DND-41 (cell line): ENCODE results near the gene NRXN3.

Source experiments
- ATAC-seq: fragments of 200-7000 bp; cut with Tn5 transposase; 3 replicates; pipeline ENCODE4 v1.9.1; 2021; ENCODE audit warnings: low read depth; ENCODE audit not compliant: insufficient read depth
- DNase-seq: peaks from one replicate; pipeline ENCODE4 v3.0.0-alpha.2; 2020
- H2AFZ ChIP-seq: 2 replicates; pipeline ENCODE4 v1.6.0; 2012; ENCODE audit warnings: low read depth, low read length
- H3K27ac ChIP-seq: 2 replicates; pipeline ENCODE4 v1.5.1; 2012; ENCODE audit warnings: low read length, inconsistent platforms
- H3K27me3 ChIP-seq: fragments of 200-600 bp; sonication (generic); 2 replicates; pipeline ENCODE4 v1.6.0; 2012; ENCODE audit warnings: low read length, mild to moderate bottlenecking, inconsistent platforms; ENCODE audit not compliant: insufficient read depth, poor library complexity
- H3K36me3 ChIP-seq: 2 replicates; pipeline ENCODE4 v1.5.1; 2012; ENCODE audit warnings: low read length, inconsistent platforms; ENCODE audit not compliant: insufficient read depth
- H3K4me1 ChIP-seq: 2 replicates; pipeline ENCODE4 v1.5.1; 2012; ENCODE audit warnings: mild to moderate bottlenecking, low read length; ENCODE audit not compliant: insufficient read depth
- H3K4me2 ChIP-seq: 2 replicates; pipeline ENCODE4 v1.6.0; 2012; ENCODE audit warnings: mild to moderate bottlenecking, moderate library complexity, low read length, inconsistent platforms; ENCODE audit not compliant: insufficient read depth
- H3K4me3 ChIP-seq, 2 experiments: fragments of 200-600 bp in 1 of 2; shearing (Covaris generic) in 1 of 2; 2 replicates each; pipeline ENCODE4 v1.5.1; 2012 to 2016; ENCODE audit warnings: inconsistent platforms in 2 of 2, low read length in 2 of 2, mild to moderate bottlenecking in 2 of 2, low read depth in 1 of 2, moderate library complexity in 1 of 2
- H3K79me2 ChIP-seq: 2 replicates; pipeline ENCODE4 v1.6.0; 2012; ENCODE audit warnings: low read length, inconsistent platforms; ENCODE audit not compliant: insufficient read depth
- H3K9ac ChIP-seq: 2 replicates; pipeline ENCODE4 v1.6.0; 2012; ENCODE audit warnings: low read depth, mild to moderate bottlenecking, inconsistent platforms, low read length, moderate library complexity
- H3K9me3 ChIP-seq: 2 replicates; pipeline ENCODE4 v1.5.1; 2012; ENCODE audit warnings: low read length, moderate library complexity, mild to moderate bottlenecking, inconsistent platforms; ENCODE audit not compliant: insufficient read depth, severe bottlenecking
- H4K20me1 ChIP-seq: 2 replicates; pipeline ENCODE4 v1.6.0; 2012; ENCODE audit warnings: low read length; ENCODE audit not compliant: insufficient read depth
- EZH2 ChIP-seq: IDR thresholded peaks from 3 replicates; pipeline ENCODE4 v1.6.1; 2012; ENCODE audit warnings: borderline replicate concordance, low read depth, mild to moderate bottlenecking, moderate library complexity, low read length, inconsistent platforms; ENCODE audit not compliant: severe bottlenecking
- TF ChIP-seq, protein P1 (sequence below): IDR thresholded peaks from 2 replicates; pipeline ENCODE4 v1.5.1; 2012; ENCODE audit warnings: borderline replicate concordance, low read length, moderate library complexity, mild to moderate bottlenecking; ENCODE audit not compliant: poor library complexity, severe bottlenecking; ENCODE audit errors: extremely low read depth

NRXN3 gene

DNA sequence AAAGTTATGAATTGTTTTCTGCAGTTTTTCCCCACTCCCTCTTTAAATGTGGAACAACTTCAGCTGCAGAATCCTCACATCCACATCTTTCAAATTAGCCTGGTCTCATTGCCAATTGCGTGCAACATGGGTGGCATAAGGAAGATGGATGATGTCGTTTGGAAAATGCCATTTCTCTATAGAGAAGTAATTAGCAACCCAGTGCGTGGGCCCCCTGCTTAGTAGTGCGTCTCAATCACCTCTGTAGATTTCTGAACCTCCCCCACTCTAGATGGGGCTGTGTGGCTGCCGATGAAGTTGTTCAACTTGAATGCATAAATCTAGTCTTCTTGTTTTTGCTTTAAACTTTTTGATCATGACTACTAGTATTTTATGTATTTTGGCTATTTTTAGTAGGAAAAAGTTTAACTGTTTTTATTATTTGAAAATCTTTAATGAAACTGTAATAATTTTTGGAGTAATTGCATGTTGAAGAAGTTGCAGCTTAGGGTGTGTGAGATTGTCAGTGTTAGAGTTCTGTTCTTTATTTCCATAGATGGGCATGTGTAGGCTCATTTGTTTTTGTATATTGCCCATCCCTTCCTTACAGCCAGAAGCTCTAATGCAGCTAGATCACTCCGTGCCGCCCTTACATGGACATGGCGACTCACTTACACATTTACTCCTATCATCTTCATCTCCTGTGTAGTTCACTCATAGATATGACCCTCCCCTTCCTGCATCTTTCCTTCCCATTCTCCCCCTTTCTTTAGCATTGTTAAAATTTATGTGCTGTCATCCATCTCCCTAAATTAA is 1683.0 kb downstream of the NRXN3 start:
- Histone ChIP-seq H3K4me1 (no peaks in the 10 kb centered on the region), H3K79me2 (no peaks in the 10 kb centered on the region), H3K4me3 (no peak overlapping the region), H4K20me1 (no peaks in the 10 kb centered on the region), H3K9me3 (no peaks in the 10 kb centered on the region), H3K27ac (no peak overlapping the region), H2AFZ (no peak overlapping the region), H3K9ac (no peak overlapping the region), H3K27me3 (no peaks in the 10 kb centered on the region), H3K4me2 (no peak overlapping the region), H3K36me3 (no peaks in the 10 kb centered on the region)
- TF ChIP-seq, protein P1, sequence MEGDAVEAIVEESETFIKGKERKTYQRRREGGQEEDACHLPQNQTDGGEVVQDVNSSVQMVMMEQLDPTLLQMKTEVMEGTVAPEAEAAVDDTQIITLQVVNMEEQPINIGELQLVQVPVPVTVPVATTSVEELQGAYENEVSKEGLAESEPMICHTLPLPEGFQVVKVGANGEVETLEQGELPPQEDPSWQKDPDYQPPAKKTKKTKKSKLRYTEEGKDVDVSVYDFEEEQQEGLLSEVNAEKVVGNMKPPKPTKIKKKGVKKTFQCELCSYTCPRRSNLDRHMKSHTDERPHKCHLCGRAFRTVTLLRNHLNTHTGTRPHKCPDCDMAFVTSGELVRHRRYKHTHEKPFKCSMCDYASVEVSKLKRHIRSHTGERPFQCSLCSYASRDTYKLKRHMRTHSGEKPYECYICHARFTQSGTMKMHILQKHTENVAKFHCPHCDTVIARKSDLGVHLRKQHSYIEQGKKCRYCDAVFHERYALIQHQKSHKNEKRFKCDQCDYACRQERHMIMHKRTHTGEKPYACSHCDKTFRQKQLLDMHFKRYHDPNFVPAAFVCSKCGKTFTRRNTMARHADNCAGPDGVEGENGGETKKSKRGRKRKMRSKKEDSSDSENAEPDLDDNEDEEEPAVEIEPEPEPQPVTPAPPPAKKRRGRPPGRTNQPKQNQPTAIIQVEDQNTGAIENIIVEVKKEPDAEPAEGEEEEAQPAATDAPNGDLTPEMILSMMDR = no peak
- no peak for TF ChIP-seq EZH2
- ATAC-seq (no peak), DNase-seq (no peak)

DNA sequence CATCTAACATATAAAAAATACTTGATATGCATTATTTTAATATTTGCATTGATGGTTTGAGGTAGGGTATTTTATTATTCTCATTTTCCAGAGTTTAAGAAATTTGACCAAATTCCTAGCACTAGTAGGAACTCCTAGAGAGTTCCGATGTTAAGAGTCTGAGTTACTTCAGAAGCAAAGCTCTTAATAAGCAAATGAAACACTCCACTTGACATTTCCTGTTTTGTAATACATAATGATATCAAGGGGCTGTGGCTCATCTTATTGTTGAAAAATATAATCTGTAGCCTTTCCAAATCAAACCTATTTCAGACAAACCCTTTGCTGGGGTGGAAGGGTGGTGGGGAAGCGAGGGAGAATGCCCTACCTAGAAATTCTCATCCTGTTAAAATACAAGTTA is 1685.6 kb downstream of the NRXN3 start:
- Histone ChIP-seq H3K79me2 (no peaks in the 10 kb centered on the region), H3K9me3 (no peaks in the 10 kb centered on the region), H3K4me2 (no peak overlapping the region), H3K36me3 (no peaks in the 10 kb centered on the region), H3K9ac (no peak overlapping the region), H3K27ac (no peak overlapping the region), H3K27me3 (no peaks in the 10 kb centered on the region), H3K4me3 (no peak overlapping the region), H4K20me1 (no peaks in the 10 kb centered on the region), H3K4me1 (no peaks in the 10 kb centered on the region), H2AFZ (no peak overlapping the region)
- DNase-seq = no peak
- no peak for TF ChIP-seq EZH2
- TF ChIP-seq, protein P1 = no peak
- no peak for ATAC-seq

DNA sequence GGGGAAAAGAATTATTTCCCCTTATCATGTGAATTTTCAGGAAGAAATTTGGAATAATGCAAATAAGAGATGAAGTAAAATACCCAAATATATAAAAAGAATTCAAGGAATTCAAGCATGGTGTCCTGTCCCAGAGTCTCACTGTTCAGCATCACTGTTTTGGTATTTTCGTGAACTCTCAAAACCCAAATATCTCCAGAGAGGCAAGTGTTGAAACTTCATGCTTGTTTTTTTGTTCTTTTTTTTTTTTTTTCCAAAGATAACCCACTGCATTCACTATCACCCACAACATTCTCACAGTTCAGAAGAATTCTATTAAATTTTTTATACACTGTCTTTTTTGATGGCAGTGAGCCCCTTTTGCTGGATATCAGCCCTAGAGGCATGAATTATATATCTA is 1686.2 kb downstream of the NRXN3 start:
- H3K9ac ChIP-seq = no peak overlapping the region
- no peak overlapping the region for H3K27ac ChIP-seq
- H3K79me2 ChIP-seq = no peaks in the 10 kb centered on the region
- H3K4me3 ChIP-seq = no peak overlapping the region
- ATAC-seq (no peak), DNase-seq (no peak)
- no peaks in the 10 kb centered on the region for H3K27me3 ChIP-seq
- TF ChIP-seq, protein P1 = no peak
- TF ChIP-seq EZH2 = no peak
- no peak overlapping the region for H2AFZ ChIP-seq
- H3K4me2 ChIP-seq = no peak overlapping the region
- no peaks in the 10 kb centered on the region for H3K9me3 ChIP-seq
- no peaks in the 10 kb centered on the region for H4K20me1 ChIP-seq
- H3K4me1 ChIP-seq = no peaks in the 10 kb centered on the region
- H3K36me3 ChIP-seq = no peaks in the 10 kb centered on the region
